GM19023 (cell line): ENCODE results near the gene GRIFIN.

Experiments
- ATAC-seq: cut with Tn5 transposase; IDR thresholded peaks from one replicate; pipeline ENCODE4 v1.9.1; 2021; ENCODE audit warnings: mild to moderate bottlenecking, moderate library complexity; ENCODE audit not compliant: unreplicated experiment

The GRIFIN gene

GRCh38 chr7:2499719-2500430 lies 23.7 kb upstream of the GRIFIN start:
- no peak for ATAC-seq

GRCh38 chr7:2499181-2499580 lies 23.0 kb upstream of the GRIFIN start:
- ATAC-seq, result no peak

- no peak for ATAC-seq
These were observed 22.5 kb upstream of the GRIFIN start for GRCh38 chr7:2498708-2499107.

GRCh38 chr7:2497500-2498336 lies 21.5 kb upstream of the GRIFIN start:
- no peak for ATAC-seq

- no peak for ATAC-seq
These were observed 20.9 kb upstream of the GRIFIN start for GRCh38 chr7:2497065-2497464.

- no peak for ATAC-seq
These were observed 20.2 kb upstream of the GRIFIN start for GRCh38 chr7:2496375-2496774.

- ATAC-seq, result no peak
These were observed 19.5 kb upstream of the GRIFIN start for GRCh38 chr7:2495418-2496299.

GRCh38 chr7:2494191-2495130 lies 18.3 kb upstream of the GRIFIN start:
- ATAC-seq, result no peak

- ATAC-seq, result no peak
These were observed 17.3 kb upstream of the GRIFIN start for GRCh38 chr7:2493205-2494164.

- no peak for ATAC-seq
These were observed 15.8 kb upstream of the GRIFIN start for GRCh38 chr7:2492038-2492437.

- no peak for ATAC-seq
These were observed 14.0 kb upstream of the GRIFIN start for GRCh38 chr7:2490181-2490651.

- ATAC-seq, result no peak
These were observed 12.5 kb upstream of the GRIFIN start for GRCh38 chr7:2488681-2489080.

GRCh38 chr7:2488272-2488645 lies 12.1 kb upstream of the GRIFIN start:
- no peak for ATAC-seq

- no peak for ATAC-seq
These were observed 11.5 kb upstream of the GRIFIN start for GRCh38 chr7:2487586-2488271.

GRCh38 chr7:2484868-2485267 lies 8.7 kb upstream of the GRIFIN start:
- no peak for ATAC-seq

GRCh38 chr7:2483494-2483893 lies 7.3 kb upstream of the GRIFIN start:
- ATAC-seq, result no peak

- ATAC-seq, result no peak
These were observed 6.7 kb upstream of the GRIFIN start for GRCh38 chr7:2482725-2483451.

- ATAC-seq, result no peak
These were observed 5.0 kb upstream of the GRIFIN start for GRCh38 chr7:2481195-2481594.
